Measurements from ENCODE around the gene KIAA1191. TPM values are rescaled to one million over a fixed set of nuclear protein-coding genes. Genes with fewer than 3 reads are reported as not detected.
A peak's percentile ranks its signal among the peaks of the same experiment; 100 is the strongest.
"Not testable (repeated sequence)": the region's sequence is repeated elsewhere in the genome, so short reads cannot be mapped to it uniquely, and the experiment has no call there.

The KIAA1191 gene
- 31.6 and 46.3 TPM in 2 replicates for total RNA-seq (2014; rRNA removed; shearing (Covaris generic))

- peak; percentile 94 for DNase-seq (ENCODE audit: low read depth)
These were observed at the start of gene KIAA1191 for GRCh38 chr5:176361437-176362232. Gene KIAA1191, minus strand, starts transcription at chr5:176361764. Its CDS starts 2,256 bp downstream, at chr5:176359508.

GRCh38 chr5:176410486-176411180 is 49.1 kb upstream of the KIAA1191 start:
- DNase-seq (ENCODE audit: low read depth), result no peak

DNA sequence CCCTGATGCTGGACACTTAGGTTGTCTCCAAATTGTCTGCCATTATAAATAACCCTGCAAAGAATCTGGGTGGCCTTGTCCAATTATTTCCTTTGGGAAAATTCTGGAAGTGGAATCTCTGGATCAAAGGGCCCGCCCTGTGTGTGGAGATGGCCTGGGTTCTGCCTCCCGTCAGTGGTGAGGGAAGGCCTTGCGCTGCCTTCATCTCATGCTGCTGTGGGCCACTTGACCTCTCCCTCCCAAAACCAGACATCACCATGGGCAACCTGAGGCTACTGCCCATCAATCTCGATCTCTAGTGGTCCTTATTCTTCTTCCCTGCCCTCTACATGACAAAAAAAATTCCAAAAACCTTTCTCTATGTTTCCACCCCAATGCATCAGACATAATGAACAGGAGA is 48.2 kb upstream of the KIAA1191 start:
- DNase-seq (ENCODE audit: low read depth), result no peak

DNA sequence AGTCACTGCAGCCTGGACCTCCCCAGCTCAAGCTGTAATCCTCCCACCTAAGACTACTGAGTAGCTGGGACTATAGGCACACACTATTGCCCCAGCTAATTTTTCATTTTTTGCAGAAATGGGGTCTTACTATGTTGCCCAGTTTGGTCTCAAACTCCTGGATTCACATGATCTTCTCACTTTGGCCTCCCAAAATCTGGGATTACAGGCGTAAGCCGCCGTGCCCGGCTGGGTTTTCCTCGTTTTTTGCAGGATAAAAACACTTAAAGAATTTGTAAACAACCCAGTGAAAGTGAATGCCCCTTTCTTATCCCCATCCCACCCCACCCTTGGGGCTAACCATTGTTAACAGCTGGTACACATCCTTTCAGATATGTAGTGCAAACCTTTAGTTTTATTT is 47.0 kb upstream of the KIAA1191 start:
- DNase-seq (ENCODE audit: low read depth), result no peak

DNA sequence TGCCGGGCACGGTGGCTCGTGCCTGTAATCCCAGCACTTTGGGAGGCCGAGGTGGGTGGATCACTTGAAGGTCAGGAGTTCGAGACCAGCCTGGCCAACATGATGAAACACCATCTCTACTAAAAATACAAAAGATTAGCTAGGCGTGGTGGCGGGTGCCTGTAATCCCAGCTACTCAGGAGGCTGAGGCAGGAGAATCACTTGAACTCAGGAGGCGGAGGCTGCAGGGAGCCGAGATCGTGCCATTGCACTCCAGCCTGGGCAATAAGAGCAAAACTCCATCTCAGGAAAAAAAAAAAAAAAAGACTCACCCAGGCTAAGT is 46.6 kb upstream of the KIAA1191 start:
- DNase-seq (ENCODE audit: low read depth), result not testable (repeated sequence)

DNA sequence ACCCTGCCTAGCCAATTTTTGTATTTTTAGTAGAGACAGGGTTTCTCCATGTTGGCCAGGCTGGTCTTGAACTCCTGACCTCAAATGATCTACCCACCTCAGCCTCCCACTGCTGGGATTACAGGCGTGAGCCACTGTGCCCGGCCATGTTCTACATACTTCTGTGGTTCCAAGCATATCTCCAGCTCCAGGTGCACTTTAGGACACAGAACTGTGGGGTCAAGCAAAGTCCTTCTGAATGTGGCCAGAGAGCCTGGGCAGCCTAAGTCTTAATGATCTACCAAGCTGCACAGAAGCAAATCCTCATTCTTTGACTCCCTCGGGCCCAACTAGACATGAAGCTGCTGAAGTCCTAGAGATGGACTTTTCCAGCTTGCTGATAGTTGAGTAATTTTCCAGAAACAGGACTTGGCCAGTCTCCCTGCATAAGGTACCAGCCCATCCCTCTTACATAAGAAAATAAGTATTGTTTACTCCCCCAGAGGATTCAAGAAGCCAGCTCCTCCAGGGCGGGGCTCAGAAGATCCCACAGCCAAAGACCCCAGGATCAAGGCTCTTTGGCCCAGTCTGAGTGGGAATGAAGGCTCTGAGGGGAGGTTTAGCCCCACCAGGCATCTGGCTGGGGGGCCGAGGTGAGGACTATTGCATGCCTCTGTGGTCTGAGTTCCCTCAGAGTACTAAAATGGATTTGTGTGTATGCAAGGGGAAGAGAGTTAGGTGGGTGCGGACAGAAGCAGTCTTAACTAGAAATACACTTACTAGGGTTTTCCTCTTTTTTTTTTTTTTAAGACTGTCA is 46.1 kb upstream of the KIAA1191 start:
- DNase-seq (ENCODE audit: low read depth), result no peak

GRCh38 chr5:176406436-176407052 is 45.0 kb upstream of the KIAA1191 start:
- no peak for DNase-seq (ENCODE audit: low read depth)

DNA sequence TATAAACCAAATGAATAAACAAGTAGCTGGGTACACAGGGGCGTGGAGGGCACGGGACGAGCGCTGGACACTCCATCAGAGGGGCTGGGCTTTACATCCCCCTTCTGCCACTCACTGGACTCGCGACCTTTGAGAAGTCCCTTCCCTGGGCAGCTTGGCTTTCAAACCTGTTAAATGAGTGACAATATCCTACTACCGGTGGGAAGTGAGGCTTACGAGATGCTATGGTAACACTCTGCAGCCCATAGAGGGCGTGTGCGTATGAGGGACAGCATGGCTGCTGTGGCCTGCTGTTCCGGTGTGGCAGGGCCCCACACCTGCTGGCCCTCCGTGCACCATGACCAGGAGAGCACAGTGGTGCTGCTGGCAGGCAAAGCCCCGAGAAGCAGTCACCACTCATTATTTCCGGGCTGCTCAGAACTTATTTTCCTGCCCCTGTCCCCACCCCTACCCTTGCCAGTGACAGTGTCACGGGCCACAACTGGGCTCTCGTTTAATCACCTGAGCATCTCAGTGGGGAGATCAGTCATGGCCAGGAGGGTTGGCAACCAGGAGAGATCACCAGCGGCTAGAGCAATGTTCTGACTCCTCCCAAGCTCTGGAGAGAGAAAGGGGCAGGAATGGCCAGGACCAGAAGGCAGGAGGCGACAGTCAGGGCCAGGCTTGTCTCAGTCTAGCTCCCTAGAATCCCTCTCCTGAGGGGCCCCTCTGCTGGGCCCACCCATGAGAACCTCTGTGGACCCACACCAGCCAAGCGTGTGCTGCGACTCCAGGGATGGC is 44.3 kb upstream of the KIAA1191 start:
- DNase-seq (ENCODE audit: low read depth), result no peak

DNA sequence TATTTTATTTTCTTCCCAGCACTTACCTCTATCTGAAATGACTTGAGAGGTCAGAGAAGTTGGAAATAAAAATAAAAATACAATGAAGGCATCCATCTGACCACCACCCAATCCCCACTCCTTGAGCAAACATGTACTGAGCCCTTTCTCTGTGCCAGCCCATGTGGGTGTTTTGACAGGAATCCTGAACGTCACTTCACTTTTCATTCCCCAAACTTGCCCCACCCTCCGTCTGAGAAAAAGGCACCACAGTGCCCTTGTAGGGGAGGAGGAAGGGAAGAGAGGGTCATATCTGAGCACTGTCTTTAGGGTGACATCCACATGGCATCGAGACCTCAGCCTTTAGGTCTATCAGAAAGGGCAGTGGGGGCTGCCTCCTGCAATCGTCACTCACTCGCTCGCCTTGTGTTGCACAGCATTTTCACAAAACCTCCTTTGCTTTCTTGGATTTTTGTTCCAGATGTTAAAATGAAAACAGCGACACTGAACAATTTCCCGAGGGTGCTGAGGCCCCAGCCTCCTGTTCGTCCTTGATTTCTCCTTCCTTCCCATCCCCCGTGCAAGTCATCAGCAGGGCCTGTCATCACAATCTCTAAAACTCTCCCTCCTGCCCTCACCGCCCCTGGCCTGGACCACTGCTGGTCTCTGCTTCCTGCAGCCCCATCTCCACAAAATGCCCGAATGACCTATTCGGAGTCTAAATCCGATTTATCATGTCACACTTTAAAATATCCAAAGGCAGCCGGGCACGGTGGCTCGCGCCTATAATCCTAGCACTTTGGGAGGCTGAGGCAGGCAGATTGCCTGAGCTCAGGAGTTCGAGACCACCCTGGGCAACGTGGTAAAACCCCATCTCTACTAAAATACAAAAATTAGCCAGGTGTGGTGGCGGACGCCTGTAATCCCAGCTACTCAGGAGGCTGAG is 40.0 kb upstream of the KIAA1191 start:
- no peak for DNase-seq (ENCODE audit: low read depth)

DNA sequence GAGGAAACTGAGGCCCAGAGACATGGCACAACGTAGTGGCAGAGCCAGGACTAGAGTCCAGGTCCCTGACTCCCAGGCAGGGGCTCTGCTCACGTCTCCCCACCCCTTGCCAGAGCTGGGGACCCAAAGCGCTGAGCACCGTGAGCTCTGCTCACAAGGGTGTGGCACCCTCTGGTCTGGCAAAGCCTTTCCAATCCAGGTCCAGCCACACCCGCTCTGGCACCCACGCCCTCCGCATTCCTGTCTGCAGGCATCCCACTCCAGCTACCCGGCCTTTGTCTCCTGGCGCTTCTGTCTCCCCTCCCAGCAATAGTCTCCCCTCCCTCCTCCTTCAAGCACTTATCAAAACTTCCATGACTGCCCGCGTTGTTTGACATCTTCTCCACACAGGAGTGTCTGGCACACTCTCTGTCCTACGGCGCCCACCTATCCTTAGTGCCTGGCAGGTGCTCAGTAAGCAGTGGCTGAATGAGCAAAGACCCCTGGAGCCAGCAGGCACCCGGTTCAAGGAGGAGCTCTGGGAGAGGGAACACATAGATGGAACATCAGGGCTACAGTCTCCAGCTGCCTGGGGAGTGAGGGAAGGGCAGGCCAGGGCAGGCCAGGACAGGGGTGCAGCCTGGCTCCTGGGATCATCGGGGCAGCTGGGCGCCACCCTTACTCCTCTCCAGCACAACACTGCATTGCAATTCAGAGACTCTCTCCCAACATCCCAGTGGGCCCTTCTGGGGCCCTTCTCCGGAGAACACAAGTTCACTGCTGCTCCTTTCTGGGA is 39.0 kb upstream of the KIAA1191 start:
- no peak for DNase-seq (ENCODE audit: low read depth)

DNA sequence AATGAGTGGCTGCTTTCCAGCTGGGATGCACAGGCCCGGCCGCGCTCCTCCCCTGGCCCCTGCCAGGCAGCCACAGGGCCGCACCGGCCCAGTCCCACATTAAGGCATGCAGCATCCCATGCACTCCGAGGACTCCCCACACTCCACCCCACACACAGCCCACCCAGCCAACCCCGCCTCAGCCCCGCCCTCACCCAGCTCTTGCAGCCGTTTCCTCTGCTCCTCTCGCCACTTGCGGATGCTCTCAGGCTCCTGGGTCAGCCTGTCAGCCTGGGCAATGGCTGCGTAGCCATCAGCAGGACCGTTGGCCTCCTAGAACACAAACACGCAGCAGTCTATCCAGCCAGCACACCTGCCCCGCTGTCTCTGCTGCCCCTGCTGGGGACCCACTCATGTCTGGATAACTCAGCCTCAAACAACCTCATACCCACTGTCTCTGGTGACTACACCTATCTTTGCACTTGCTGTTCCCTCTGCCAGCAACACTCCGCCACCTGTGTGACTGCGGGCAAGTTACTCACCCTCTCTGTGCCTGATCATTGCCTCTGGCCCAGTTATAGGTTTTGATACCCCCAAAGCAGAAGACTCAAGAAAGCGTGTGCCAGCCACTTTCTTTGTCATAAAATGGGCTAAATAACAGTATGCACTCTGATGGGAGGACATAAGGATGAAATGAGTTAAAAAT is 36.3 kb upstream of the KIAA1191 start:
- DNase-seq (ENCODE audit: low read depth), result no peak

DNA sequence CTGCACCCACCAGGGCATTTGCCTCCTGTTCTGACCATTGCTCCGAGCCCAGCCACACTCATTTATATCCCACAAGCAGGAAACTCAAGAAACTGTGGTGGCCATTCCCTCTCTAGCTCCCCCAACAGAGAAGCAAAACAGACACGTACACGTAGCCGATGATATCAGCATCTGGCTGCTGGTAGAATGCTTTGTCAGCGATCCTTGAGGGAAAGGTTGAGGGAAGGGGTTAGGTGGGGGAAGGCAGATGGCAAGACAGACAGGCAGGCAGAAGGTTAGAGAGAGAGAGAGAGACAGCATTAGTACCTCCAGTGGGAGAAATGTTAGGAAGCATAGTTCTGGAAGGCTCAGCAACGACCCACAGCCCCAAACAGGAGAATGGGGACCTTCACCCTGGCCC is 34.8 kb upstream of the KIAA1191 start:
- DNase-seq (ENCODE audit: low read depth), result no peak

GRCh38 chr5:176394881-176395675 is 33.5 kb upstream of the KIAA1191 start:
- DNase-seq (ENCODE audit: low read depth), result no peak

GRCh38 chr5:176394096-176394495 is 32.5 kb upstream of the KIAA1191 start:
- no peak for DNase-seq (ENCODE audit: low read depth)

GRCh38 chr5:176392526-176392925 is 31.0 kb upstream of the KIAA1191 start:
- no peak for DNase-seq (ENCODE audit: low read depth)

DNA sequence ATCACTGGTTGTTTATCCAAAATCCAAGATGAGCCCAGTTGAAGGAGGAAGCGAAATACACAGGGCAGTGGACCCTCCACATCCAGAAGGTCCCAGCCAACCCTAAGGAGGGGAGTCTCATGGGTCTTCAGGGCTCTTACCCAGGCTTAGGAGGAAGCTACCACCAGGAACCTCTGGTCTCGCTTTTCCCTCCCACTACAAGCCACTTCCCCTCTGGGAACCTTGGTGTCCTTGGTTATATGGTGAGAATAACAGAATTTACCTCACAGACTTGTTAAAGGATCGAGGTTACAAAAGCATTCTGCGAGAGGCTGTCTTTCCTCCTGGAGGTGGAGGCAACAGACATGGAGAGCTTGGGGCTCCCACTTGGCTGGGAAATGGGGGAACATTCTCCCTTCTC is 30.4 kb upstream of the KIAA1191 start:
- DNase-seq (ENCODE audit: low read depth), result no peak

- no peak for DNase-seq (ENCODE audit: low read depth)
These were observed 29.9 kb upstream of the KIAA1191 start for GRCh38 chr5:176391479-176391878.

All from Daoy (cell line).